ENCODE results near the gene URB1.
"Not testable (repeated sequence)": the region's sequence is repeated elsewhere in the genome, so short reads cannot be mapped to it uniquely, and the experiment has no call there.

The URB1 gene, protein sequence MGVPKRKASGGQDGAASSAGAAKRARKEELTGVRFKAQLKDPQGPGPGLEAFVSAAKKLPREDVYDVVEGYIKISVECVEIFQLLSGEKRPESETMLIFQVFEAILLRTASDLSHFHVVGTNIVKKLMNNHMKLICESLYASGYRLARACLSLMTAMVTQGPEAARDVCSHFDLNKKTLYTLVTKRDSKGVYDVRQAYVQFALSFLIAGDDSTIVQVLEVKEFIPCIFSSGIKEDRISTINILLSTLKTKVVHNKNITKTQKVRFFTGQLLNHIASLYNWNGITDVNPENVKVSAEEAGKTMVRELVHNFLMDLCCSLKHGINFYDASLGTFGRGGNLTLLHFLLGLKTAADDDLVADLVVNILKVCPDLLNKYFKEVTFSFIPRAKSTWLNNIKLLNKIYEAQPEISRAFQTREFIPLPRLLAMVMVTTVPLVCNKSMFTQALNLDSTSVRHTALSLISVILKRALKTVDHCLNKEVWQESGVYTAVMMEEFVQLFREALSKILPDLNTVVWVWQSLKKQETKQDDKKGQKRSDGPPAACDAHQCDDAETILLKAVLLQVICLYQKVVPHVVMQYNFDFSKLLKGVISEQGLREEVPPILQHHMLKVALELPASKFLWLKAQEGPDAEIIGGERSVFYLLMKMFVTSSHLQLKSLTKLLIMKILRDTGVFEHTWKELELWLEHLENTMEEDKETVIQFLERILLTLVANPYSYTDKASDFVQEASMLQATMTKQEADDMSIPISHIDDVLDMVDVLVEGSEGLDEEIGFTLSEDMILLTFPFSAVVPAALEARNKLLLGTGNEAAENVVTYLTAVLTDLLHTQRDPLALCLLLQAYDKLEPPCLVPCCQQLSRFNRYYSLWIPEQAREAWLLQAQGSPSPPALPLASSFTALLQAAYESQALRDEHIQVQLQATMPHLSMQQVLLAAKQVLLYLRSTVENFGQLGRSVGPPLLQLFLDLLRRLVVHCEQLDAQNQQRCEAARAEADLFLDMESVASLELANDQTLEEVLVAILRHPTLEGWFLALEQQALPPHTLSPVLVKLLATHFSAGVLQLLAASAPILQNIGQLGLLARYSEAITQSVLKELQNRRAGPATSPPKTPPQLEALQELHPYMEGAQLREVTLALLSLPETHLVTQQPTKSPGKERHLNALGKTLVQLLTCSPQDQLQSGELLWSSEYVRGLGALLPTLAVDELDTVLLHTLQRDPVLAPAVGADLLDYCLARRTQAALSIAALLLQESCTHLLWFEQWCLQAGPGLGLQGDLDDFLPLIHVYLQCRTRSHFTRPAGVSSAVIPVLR (N-terminal part only)

DNA sequence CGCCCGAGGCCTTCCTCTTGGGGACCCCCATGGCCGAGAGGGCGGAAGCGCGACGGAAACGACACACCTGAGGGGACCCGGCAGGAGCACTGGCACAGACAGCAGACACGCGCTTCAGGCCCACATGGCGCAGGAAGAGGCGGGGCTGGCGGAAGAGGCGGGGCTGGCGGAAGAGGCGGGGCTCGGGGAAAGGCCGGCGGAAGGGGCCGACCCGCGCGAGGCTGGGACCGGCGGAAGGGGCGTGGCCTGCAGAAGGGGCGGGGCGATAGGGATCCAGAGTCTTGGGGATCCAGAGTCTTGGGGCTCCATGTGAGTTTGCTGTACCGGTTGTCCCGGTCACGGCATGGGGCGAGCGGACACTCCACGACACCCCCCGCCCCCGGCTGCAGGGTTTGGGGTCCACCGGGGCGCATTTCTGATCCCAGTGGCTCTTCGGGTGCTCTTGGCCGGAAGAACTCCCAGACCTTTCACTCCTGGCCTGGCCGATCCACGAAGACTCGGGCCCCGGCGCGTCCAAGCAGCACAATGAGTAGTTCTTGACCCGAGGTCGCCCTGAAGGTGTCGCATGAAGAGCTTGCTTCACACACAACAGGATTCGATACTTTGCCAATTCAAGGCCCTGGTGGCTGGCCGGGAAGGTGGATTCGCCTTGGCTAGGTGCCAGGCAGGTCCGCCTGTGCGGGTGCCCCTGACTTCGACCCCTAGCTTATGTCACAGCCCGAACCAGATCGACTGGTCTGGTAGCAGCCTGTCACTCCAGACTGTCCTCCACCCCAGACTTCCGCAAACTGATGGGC is at the start of gene URB1:
Gene URB1, minus strand, starts transcription at position 133 of the 797 bp plus-strand sequence. Its CDS starts 102 bp downstream, at position 31.
- peak; percentile 87 to 99 (median 95) for DNase-seq
- intact Hi-C loops (cut with DNase I) = no loop called here

DNA sequence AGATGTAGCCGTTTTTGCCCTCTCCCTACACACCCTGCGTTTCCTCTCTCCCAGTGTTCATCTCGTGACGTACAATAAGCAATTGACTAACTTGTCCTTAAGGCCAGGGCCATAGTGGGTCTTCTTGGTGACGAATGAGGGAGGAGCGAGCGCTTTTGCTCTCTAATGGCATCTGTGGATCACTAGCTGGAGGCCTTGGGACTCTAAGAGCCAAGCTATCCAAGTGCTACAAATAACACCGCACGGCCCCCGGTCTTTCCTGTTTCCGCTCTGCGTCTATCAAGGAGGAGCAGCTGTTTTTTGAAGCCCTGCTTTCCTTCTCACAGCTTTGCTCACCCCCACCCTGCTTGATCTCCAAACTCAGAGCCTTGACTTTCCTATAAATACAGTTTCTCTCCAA is 44.9 kb upstream of the URB1 start:
- peak in 1 of 10 donors; percentile 62 for DNase-seq
- intact Hi-C loops (cut with DNase I) = no loop called here

DNA sequence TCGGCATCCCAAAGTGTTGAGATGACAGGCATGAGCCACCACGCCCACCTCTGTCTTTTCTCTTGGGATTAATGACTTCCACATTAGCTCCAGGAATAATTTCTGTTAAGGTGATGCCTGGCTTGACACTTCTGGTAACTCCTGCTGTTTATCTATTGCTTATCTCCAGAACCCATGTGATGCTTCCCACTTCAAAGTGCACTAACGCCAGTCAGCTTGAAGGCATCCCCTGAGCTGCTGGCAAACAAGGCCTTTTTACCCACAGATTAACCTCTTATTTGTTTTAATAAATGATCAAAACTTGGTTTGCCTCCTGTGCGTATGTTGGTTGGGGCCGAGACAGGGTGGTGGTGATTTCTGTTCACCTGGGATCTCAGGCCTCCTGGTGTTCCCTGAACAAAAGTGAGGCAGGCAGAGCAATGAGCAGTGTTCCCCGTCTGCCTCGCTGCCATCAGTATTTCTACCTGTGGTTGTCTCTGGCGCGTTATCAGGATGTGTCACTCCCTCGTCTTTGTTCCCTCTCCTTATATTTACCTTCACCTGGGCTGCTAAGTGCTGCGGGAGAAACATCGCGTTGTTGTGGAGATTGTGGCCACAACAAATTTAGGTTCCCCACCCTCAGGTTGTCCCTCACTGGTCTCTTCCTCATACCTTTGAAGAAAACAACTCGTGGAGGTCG is 40.3 kb upstream of the URB1 start:
- intact Hi-C loops (cut with DNase I); DNase-seq: not testable (repeated sequence)

DNA sequence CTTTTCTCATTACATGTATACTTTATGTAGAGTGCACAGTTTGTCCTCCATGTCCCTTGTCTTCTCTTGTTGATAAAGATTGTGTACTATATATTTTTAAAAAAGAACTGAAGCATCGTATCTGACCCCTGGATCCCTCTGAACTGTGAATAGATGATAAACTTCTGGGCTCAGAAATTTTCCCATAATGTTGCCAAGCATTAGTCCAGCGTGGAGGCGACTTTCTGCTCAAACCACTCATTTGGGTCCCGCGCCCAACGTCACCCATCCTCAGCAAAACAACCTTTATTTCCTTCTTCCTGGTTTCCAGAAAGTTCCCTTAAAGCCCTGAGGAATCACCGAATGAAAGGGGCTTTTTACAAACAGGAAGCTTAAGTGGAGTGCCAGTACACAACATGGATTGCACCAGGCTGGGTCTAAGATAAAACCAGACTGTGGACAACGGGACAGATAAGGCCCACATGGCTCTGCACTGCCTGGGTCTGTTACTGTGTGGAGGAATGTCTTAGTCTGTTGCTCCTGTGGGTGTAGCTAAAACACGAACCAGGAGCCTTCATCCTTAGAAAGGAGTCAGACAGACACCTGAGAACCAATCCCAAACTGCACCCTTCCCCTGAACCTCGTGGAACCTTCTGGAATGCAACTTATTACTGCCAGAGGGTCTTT is 35.3 kb upstream of the URB1 start:
- DNase-seq = no peak
- intact Hi-C loops (cut with DNase I) = loop anchor here (5.0 kb wide), 1 partner anchor 139 kb away; no protein-coding TSS in a partner anchor

DNA sequence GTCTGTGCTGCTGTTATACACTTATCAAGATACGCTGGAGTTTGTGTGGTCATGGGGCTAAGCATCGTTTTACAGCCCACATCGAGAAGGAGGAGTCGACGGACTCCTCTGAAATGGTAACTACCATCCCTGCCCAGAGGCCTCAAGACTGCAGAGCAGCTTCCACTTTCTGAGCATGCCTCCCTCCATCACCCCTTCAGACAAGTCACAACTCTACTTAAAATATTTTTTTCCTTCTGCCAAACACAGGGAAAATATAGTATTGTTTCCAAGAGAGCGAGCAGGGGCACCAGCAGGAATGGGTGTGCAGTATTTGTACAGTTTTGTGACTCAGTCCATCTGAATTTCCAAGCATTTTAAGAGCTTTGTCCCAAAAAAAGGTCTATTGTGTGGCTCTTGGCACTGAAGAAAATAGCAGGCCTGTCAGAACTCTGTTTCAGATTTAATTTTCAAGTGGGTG is 33.8 kb upstream of the URB1 start:
- DNase-seq = peak in 1 of 10 donors; percentile 27
- intact Hi-C loops (cut with DNase I) = loop anchor here (5.0 kb wide), 1 partner anchor 141 kb away; no protein-coding TSS in a partner anchor

DNA sequence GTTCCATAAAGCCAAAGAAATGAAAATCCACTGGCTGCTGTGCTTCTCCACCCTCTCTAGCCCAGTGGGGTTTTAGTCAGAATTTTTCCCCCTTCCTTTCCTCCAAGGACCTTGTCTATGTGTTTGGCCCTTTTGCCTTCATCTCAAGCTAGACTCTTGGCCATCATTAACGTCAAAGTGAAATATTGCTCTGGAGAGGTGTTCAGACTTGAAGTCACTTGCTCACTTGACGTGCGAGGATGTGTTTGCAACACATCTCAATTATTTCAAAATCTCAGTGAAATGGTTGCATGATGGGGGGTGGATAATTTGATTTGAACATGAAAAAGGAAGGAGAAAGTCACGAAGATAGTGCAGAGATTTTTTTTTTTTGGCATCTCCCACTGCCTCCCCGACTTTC is 33.3 kb upstream of the URB1 start:
- intact Hi-C loops (cut with DNase I) = loop anchor here (5.0 kb wide), 1 partner anchor 141 kb away; no protein-coding TSS in a partner anchor
- no peak for DNase-seq

DNA sequence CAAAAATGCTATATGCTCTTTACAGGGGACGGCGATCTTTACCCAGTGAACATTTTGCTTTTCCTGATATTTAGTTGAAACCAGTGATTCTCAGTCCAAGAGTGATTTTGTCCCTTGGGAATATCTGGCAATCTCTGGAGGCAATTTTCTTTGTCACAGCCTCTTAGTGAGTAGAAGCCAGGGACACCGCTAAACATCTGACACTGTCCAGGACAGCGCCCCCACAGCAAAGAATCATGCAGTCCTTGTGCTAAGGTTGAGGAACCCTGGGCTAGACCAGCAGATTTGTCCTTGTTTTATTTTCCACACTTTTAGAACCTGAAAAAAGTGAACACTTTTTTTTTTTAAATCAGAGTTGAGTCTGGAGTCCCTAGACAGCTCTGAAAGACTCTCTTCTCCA is 32.8 kb upstream of the URB1 start:
- intact Hi-C loops (cut with DNase I) = loop anchor here (5.0 kb wide), 1 partner anchor 142 kb away; no protein-coding TSS in a partner anchor
- DNase-seq = no peak

DNA sequence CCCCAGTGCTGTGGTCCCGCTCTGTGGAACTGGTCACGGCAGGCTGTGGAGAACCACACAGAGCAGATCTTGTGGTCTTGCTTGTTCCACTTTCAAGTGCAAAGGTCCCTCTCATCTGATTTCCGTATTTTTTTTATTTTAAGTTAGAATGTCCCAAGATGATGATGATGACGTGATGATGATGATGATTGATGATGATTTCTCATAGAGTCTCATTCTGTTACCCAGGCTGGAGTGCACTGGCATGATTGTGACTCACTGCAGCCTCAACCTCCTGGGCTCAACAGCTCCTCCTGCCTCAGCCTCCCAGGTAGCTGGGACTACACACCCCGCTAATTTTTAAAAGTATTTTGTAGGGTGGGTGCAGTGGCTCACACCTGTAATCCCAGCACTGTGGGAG is 31.9 kb upstream of the URB1 start:
- DNase-seq = no peak
- intact Hi-C loops (cut with DNase I) = loop anchor here (5.0 kb wide), 1 partner anchor 143 kb away; no protein-coding TSS in a partner anchor

DNA sequence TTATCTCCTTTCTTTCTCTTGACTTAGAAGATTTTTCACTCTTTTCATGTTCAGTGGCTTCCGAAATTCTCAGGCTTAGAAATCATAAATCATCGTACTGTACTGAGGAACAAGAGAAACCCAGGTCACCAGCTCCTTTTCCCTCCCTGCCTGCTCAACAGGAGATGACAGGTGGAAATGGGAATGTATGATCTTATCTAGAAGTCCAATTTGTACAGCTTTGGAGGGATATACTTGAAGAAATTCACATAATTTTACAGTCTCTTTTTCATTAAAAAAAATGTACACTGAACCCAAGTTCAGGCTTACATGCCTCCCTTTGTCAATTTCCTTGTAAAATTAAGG is 31.4 kb upstream of the URB1 start:
- intact Hi-C loops (cut with DNase I) = no loop called here
- no peak for DNase-seq

DNA sequence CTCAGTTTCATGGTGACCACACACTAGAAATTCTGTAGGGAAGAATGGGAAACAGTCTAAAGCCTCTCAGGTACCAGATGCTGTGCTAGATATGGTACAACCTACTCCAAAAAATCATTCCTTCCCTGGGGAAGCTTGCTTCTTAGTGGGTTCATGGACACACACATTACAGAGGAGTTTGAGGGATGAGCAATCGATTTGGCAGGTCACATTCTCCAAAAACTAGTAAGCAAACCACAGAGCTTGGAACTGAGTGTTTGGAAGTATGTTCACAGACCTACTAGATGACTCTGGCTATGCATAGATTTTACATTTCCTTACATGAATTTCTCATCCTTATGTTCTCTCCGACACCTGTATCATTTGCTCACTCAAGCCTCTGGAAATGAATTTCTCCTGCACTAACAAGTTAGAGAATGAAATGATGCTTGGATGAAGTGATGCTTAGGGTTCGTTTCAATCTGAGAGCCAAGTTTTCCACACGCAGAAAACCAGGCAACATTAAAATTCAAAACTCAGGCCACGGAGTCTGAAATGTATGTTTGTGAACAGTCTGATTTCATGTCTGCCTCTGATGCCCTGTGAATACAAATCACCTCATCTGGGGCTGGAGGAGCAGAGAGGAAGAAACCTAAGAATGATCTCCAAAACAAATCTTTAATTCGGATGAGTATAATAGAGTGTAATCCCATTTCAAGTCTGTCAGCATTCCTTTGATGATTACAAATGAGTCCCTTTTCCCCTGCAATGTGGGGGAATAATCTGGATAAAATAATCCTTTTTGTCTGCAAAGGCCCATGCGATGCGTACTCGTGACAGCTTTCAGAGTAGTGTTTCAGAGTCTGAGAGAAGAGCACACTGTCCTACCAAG is 30.7 kb upstream of the URB1 start:
- DNase-seq = no peak
- intact Hi-C loops (cut with DNase I) = no loop called here

DNA sequence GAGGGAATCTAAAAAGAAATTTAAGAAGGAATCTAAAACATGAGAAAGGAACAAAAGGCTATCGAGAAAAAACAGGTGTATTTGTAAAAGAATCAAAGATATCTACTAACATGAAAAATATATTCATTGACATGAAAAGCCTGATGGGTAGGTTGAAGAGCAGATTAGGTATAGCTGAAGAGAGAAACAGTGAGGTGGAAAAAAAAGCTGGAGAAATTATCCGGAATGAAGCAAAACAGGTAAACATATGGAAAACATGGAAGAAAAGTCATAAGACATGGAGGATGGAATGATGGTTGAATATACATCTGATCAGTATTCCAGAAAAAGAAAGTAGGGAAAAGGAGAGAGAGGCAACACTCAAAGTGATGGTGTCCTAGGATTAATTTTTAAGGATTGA is 29.3 kb upstream of the URB1 start:
- no peak for DNase-seq
- intact Hi-C loops (cut with DNase I) = no loop called here

DNA sequence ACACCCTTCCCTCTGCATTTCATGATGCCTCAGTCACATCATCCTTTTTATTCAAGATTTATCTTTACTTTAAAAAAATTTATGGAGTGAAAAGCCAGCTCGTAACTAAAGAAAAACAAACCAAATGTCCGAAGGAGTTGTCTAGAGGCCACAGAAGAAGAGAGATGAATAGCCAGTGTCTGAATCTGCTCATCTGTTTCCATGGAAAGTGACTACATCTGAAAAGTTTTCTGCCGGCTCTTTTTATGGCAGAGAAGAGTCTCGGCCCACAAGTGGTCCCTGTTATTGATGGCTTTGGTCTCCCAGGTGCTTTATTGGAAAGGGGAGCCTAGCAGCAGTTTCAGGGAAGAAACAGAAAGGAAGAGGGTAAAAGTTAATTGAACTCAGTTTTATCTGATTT is 25.3 kb upstream of the URB1 start:
- intact Hi-C loops (cut with DNase I) = loop anchor here (10.0 kb wide), 1 partner anchor 67 kb away; no protein-coding TSS in a partner anchor
- DNase-seq = no peak

DNA sequence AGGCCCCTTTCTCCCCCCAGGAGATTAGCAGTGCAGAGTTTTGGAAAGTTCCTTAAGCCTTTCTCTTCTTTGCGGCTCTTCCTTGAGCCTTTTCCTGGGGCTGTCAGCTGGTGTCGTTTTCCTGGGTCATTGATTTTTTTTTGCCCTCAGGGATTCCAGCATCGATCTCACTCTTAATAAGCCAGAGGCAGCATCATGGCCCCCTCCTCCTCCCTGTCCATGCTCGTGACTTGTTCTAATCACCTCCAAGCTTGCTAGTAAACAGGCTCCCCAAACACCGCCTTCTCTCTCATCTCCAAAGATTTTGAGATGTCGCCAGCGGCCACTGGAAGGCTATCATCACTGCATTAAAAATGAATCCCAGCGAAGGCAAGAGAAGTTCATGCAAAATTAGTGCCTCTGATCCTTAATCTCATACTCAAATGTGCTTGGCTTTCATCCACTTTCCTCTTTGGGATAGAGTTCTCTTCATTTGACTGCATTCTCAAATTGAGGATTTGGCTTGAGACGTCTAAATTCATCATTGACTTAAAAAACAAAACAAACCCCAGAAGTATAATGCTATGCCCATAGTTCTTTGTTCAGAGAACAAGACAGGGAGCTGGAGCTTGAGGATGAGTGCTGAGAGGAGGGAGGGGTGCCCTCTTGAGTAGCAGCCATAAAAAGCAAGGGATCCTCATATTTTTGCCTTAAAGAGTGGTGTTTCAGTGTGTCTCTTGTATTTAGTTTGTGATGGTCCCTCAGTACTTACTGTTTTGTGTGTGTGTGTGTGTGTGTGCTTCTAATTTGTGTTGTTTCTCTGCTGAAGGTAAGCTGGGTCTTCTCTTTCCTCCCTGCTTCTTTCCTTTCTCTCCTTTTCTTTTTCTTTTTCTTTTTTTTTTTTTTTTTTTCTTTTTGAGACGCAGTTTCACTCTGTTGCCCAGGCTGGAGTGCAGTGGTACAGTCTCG is 22.9 kb upstream of the URB1 start:
- intact Hi-C loops (cut with DNase I) = loop anchor here (10.0 kb wide), 1 partner anchor 69 kb away; no protein-coding TSS in a partner anchor
- DNase-seq = no peak

DNA sequence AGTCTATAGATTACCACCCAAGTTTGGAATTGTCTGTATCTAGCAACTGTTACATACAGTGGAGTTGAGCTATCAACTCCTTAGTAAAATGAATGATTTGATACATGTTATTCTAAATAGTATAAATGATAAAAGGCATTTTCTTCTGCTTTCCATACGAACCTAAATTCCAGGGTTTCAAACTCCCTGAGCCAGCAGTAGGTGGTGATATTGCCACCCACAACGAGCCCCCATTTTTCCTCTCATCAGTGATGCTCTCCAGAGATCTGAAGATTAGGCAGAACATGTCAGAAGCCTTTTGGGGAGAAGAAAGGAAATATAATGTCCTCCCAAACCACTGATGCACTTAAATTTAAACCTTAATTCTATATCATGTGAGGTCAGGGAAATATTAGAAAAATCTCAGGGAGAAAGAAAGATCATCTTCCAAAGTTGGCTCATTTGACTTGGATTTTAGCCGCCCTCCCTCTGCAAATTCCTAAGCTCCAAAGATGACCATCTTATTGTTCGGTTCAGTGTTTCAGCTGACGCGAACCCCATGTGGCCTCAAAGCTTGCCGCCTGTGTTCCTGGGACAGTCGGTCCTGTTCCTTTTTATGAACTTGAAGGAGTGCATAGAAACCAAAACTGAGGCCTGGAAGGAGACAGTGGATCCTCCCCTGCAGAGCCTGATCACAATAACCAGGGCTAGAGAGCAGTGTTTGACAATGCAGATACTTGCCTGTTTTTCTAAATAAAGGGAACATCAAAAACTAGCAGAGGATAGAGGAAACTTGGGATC is 22.0 kb upstream of the URB1 start:
- intact Hi-C loops (cut with DNase I) = loop anchor here (1.0 to 10.0 kb wide), 2 partner anchors 70 to 155 kb away; no protein-coding TSS in a partner anchor
- DNase-seq = peak in 4 of 10 donors; percentile 24 to 91 (median 51)

Data from posterior cingulate gyrus (tissue), 11 donors.